Measurements from ENCODE around the gene NTRK1.

NTRK1 gene

DNA sequence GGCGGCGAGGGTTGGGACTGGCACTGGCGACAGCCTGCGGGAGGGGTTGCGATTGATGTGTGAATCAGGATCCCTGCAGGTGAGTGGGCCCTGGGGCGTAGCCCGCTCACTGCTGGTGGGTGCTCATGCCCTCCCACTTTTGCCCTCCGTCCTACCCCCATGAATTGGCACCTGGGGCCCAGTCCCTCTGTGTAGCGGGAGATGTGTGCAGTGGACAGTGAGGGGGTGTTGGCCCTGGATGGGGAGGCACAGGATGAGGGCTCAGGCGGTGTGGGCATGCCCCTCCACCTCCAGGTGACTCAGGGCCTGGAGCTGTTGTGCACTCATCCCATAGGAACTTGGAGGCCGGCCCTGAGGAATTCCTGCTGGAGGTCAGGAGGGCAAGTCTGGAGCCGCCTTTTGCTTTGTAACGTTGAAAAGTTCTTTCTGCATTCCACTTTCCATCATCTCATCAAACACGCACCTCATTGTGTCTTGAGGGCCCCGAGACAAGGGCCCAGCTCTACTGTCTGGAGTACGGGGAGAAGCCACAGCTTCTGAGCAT, 35.9 kb downstream of the NTRK1 start:
- FAIRE-seq (peak; percentile 82), DNase-seq (ENCODE audit: low spot score) (peak; percentile 93)

DNA sequence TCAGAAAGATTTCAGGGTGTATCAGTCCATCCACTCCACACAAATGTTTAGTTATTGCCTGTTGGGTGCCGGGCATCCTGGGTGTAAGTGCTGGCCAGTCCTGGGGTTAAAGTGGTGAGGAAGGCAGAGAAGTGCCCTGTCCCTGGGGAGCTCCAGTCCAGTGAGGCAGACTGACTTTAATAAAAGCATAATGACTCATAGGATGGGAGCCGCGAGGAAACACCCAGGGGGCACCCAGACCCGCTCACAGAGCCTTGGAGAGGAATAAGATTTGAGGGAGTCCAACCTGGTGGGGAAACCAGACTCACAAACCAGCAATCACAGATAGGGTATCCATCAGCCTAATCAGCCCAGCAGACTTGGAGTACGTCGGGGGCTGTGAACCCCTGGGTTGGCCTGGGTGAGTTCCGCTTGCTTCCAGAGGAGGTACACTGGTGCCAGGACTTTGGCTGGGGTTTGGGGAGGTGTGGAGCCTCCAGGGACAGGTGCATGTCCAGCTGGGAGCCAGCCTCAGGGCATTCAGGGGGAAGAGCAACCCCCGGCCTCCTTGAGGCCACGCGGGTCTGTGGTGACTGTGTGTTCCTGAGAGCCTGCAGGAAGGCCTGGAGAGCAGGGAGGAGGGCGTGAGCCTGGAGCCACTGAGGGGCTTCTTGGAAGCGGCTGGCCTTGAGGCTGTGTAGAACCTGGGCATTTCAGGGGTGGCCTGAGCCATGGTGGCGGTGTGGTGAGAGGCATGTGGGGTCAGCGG, 36.6 kb downstream of the NTRK1 start:
- DNase-seq (ENCODE audit: low spot score) (peak; percentile 71), FAIRE-seq (peak; percentile 58)

DNA sequence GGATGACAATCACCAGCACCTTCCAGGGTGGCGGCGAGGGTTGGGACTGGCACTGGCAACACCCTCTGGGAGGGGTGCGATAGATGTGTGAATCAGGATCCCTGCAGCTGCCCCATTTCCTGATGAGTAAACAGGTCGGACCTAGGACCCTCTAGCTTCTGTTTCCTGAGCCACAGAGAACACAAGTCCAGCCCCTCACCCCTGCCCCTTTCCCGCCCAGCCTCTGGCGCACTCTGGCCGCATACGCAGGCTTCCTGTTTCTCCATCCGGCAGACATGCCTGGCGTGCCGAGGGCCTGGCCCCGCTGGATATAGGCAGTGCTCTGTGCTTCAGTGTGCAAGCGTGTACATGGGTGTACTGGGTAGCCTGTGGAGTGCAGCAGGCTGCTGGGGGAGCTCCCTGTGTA, 37.5 kb downstream of the NTRK1 start:
- FAIRE-seq, result no peak

DNA sequence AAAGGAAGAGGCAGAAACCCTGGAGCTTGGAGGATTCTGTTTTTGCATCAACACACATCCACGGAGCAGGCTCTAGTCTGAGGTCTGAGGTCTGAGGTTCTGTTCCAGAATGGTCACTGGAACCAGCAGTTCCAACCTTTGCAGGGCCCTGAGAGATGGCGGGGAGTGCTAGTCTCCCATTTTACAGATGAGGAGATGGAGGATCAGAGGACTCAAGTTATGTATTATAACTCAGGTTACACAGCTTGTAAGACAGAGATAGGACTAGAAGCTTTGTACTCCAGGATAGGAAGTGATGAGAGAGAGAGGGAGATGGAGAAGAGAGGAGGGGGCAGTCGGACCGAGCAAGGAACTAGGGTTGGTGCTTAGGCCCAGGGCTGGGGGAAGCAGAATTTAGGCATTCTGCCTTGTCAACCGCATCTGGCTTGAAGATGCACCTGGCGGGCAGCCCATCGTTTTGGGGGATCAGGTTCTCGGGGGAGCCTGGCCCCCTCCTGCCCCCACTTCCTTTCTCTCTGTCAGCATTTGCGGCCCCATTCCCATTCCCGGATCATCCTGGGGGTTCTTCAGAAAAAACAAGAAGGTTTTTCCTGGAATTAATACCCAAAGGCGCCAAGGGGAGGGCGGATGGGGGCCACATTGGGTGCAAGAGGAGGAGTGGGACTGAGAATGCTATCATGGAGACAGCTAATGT, 38.5 kb downstream of the NTRK1 start:
- FAIRE-seq (no peak), DNase-seq (ENCODE audit: low spot score) (no peak)

More for the DNA sequence above, 37.5 kb downstream of the NTRK1 start:
- no peak for DNase-seq (ENCODE audit: low spot score)

DNA sequence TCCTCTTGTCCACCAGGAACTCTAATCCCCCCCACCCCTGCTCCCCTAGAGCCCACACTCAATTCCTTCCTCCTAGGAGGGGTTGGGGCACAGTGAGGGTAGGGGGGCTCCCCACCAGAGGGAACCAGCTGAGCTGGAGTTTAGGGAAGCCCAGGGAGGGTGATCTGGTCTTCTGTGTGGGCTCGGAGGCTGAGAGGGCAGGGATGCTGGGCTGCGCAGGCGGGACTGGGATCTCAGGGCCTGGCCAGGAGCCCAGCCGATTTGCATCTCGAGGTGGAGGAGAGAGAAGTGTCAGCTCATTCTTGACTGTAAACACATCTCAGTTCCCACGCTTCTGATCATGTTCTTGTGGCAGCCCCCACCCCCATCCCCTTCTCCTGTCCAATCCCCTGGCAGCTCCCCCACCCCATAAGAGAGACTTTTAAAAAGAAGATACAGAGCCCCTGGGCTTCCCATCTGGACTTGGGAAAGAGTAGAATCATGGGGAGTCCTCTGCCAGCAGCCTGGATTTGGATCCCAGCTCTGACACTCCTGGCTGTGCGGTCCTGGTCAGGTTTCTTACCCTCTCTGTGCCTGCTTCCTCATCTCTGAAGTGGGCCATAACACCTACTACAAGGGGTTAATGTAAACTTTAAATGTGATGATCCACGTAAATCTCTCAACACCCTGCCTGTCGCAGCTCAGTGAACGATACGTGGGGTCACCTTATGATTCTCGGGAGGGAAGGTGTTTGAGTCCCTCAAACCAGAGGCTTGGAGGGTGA, 39.5 kb downstream of the NTRK1 start:
- no peak for DNase-seq (ENCODE audit: low spot score)
- FAIRE-seq, result no peak

DNA sequence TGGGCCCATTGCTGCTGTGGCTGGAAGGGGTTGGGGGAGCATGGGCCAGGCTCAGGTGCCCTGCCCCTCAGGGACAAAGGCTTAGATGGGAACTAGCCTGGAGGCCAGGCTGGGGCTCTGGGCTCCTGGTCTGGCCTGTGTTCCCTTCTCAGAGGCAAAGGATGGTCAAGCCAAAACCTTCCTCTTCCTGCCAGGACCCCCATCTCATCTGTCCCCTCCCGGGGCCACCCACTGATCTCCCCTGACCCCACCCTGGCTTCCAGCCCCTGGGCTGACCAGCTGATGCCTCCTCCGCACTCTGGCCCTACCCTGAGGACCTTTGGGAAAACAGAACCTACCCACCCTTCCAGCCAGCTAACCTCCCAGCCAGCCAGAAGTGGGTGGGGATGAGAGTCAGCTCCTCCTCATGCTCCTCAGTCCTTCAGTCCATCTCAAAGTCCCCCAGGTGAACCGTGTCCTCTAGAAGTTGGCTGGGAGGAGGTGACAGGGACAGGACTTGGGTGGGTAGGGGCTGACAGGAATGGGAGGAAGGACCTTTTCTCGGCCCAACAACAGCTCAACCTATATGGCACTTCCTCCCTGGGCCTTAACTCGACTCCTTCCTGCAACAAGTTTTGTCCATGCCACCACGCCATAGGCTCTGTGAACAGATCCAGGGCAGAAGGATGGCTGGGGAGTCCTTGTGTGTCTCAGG, 40.4 kb downstream of the NTRK1 start:
- DNase-seq (ENCODE audit: low spot score) (no peak), FAIRE-seq (no peak)

DNA sequence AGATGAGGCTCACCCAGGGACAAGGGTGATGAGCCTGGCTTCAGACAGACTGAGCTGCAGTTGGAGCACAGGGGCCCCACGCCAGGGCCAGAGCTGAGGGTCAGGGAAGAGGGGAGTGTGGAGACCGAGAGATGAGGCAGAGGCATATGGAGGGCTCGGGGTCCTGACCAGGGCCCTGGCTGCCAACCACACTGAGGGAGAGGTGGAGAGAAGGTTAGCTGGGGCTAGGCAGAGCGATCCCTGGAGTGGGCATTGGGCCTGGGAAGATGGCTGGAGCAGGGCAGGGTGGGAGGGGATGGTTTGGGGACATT, 40.9 kb downstream of the NTRK1 start:
- no peak for FAIRE-seq

DNA sequence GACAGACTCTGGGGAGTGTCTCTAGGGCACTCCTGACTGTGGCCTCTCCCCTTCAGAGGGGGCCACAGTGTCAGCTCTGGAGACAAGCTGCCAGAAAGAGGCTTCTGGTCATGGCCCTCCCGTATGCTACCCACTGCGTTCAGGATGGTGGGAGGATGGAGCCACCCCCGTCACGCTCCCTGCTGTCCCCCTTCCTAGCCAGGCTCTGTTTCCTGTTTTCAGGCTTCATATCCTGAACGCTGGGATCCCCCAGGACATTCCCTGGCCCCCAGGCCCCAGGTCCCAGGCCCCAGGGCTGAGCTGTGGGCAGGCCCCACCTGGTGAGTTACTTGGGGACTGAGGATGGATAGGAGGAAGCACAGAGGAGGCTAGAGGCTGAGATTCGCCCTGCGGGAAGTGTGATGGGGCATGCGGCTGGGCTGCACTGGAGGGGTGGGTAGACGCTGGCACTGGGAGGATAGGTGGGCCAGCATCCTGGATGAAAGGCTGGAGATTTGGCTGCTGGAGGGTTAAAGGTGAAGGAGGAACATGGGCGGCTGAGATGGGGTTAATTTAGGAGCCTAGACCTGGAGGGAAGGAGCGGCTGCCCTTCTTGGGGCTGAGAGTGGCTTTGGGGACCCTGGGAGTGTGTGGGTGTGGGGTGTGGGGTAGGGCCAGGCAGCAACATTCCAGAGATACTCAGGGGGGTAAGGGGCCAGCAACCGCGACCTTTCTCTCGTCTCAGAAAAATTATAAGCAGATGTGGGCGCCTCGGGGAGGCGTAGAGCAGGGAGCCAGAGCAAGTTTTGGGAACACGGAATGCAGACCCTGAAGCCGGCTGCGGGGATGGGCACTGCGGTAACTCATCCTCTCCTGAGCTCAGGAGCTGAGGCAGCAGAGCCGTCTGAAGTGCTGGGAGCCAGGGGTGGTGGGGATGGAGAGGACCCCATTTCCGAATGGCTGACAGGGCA, 41.6 kb downstream of the NTRK1 start:
- FAIRE-seq, result no peak
- DNase-seq (ENCODE audit: low spot score), result no peak

More for the DNA sequence above, 40.9 kb downstream of the NTRK1 start:
- DNase-seq (ENCODE audit: low spot score), result no peak

DNA sequence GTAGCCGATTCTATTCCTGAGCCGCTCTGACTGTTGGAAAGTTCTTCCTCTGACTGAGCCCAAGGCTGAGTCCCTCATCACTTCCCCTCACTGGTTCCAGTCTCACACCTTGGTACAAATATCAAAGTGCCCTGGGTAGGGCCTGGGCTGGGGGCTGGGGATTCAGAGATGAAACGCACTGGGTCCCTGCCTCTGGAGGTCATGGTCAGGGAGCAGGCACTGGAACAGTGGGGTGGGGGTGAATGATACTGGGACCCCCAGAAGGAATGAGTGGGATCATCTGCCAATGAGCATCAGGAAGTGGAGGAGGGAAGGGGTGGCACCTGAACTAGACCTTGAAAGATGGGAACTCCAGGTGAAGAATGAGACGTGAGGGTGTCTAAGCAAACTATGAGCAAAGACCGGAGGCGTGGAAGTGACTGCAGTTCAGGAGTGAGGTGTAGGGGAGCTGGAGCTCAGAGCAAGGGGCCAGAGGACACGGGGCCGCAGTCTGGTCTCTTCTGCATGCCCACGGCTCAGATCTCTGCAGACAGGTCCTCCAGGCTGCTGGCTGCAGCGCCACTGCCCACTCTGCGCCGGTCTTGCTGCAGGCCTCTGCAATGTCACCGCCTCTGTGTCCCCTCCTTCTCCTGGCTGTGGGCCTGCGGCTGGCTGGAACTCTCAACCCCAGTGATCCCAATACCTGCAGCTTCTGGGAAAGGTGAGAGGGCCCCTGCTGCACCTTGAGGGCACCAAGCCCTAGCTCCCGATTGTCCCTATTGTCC, 42.8 kb downstream of the NTRK1 start:
- DNase-seq (ENCODE audit: low spot score), result no peak
- no peak for FAIRE-seq

DNA sequence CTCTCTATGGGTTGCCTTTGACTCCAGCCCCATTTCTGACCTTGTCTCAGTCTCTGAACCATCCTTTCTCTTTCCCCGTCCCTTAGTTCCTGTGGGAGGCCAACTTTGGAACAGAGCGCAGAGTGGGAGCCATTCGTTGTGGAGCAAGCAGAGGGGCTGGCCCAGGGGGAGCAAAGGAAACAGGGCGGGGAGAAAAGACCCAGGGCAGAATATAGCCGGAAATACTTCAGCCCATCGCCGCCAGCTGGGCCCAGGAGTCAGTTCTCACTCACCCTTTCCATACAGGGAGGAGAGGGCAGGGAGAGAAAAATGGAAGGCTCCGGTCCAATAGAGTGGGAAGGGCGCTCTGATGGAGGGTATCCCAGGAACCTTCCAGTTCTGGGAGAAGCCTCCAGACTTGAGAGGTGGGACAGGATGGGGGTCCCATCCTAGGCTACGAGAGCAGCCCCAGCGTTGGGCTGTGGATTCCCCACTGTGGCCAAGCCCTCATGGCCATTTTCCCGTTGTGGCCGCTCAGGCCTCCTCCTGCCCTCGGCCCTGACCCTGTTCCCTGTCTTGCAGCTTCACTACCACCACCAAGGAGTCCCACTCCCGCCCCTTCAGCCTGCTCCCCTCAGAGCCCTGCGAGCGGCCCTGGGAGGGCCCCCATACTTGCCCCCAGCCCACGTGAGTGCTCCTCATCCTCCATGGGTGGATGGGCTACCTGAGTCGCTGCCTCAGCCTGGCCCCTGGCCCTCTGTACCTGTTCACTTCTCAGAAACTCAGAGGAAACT, 43.7 kb downstream of the NTRK1 start:
- DNase-seq (ENCODE audit: low spot score), result no peak
- FAIRE-seq, result no peak

DNA sequence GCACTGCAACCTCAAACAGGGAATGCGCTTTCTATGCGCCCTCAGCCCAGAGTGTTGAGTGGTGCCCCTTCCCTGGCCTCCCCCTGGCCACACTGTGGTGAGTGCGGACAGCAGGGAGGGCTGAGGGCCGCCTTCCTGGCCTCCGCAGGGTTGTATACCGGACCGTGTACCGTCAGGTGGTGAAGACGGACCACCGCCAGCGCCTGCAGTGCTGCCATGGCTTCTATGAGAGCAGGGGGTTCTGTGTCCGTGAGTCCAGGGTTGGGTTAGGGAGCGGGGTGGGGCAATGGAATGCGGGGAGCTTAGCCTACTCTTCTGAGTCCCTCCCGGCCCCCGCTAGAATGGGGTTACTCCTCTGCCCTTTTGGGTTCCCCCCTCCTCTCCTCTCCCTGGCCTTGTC, 44.5 kb downstream of the NTRK1 start:
- FAIRE-seq, result no peak
- no peak for DNase-seq (ENCODE audit: low spot score)

DNA sequence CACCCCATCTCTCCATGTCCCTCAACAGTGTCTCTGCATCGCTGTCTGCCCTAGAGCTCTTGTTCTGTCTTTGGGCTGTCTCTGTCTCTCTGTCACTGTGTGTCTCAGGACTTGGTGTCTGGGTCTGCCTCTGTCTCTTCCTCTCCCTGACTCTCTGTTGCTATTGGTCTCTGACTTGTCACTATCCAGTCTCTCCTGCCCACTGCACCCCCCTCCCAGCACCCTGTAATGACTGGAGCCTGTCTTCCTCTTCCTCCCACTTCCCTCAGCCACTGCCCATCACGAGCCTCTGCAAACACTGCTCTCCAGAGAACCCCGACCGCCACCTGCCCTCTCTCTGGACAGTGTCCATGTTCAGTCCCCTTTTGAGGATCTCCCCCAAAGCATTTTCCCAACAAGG, 45.0 kb downstream of the NTRK1 start:
- no peak for DNase-seq (ENCODE audit: low spot score)
- no peak for FAIRE-seq

DNA sequence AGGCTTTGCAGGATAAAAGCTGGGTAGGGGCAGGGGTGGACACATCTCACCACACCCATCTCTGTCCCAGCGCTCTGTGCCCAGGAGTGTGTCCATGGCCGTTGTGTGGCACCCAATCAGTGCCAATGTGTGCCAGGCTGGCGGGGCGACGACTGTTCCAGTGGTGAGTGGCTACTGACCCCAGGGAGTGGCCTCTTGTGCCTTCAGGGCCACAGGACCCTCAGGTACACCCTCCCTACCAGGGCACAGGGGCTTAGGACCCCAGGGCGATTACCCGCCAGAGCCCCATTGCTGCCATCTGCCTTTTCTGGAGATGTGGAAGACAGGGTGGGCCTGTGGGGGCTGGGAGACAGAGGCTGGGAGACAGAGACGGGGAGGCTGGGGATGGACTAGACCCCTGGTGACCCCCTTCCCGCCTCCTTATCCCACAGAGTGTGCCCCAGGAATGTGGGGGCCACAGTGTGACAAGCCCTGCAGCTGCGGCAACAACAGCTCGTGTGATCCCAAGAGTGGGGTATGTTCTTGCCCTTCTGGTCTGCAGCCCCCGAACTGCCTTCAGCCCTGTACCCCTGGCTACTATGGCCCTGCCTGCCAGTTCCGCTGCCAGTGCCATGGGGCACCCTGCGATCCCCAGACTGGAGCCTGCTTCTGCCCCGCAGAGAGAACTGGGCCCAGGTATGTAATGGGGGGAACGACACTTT, 45.7 kb downstream of the NTRK1 start:
- FAIRE-seq (no peak), DNase-seq (ENCODE audit: low spot score) (no peak)

DNA sequence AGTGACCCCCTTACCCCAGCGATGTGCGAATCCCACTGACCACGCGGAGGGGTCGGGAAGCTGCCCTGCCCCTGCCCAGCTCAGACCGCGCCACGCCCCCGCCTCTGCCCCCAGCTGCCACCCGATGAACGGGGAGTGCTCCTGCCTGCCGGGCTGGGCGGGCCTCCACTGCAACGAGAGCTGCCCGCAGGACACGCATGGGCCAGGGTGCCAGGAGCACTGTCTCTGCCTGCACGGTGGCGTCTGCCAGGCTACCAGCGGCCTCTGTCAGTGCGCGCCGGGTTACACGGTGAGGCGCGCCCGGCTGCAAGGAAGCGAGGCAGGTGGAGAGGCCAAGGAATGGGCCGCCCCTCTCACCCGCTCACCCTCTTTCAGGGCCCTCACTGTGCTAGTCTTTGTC, 47.9 kb downstream of the NTRK1 start:
- no peak for FAIRE-seq
- no peak for DNase-seq (ENCODE audit: low spot score)

DNA sequence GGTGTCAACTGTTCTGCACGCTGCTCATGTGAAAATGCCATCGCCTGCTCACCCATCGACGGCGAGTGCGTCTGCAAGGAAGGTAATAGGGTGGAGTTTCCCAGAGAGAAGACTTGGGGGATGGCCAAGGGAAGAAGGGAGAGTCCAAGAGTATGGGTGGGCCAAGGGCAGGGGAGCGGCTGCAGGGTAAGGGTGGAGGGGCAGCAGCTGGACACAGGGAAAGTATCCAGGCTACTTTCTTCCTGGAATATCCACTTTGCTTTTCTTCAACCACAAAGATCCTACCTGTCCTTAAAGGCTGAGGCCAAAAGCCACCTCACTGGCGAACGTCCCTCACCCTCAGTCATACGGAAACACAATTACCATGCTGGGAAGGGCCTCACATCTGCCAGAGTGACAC, 48.3 kb downstream of the NTRK1 start:
- DNase-seq (ENCODE audit: low spot score) (no peak), FAIRE-seq (no peak)

DNA sequence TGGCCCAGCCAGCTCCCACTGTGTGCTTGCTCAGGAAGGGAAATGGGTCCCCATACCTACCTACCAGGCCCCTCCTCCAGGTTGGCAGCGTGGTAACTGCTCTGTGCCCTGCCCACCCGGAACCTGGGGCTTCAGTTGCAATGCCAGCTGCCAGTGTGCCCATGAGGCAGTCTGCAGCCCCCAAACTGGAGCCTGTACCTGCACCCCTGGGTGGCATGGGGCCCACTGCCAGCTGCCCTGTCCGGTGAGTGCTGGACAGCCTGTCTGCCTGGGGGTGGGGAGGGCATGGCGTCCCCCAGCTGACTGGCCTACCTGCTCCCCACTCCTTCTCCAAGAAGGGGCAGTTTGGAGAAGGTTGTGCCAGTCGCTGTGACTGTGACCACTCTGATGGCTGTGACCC, 49.0 kb downstream of the NTRK1 start:
- no peak for DNase-seq (ENCODE audit: low spot score)
- FAIRE-seq, result no peak

DNA sequence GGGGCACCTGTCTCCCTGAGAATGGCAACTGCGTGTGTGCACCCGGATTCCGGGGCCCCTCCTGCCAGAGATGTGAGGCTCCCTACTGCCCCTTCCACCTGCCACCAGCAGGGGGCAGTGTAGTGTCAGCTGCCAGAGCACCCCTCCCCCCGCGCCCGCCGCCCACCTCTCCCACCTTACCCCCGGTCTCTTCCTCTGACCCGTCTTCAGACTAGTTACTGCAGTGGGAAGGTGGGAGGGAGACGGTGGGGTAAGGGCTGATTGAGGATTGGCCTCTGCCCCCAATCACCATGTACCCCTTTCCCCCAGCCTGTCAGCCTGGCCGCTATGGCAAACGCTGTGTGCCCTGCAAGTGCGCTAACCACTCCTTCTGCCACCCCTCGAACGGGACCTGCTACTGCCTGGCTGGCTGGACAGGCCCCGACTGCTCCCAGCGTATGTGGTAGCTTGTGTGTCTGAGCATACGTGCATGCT, 49.7 kb downstream of the NTRK1 start:
- FAIRE-seq, result no peak

More for the DNA sequence above, 49.7 kb downstream of the NTRK1 start:
- DNase-seq (ENCODE audit: low spot score), result no peak

Measured in RCC 7860 (cell line).